B cell (primary cell): ENCODE data around the gene NTRK2. TPM values are rescaled to one million over a fixed set of nuclear protein-coding genes. Genes with fewer than 3 reads are reported as not detected.
"Not testable (repeated sequence)": the region's sequence is repeated elsewhere in the genome, so short reads cannot be mapped to it uniquely, and the experiment has no call there.

Experiments
- ATAC-seq: fragments of 200-7000 bp; cut with Tn5 transposase; one replicate; pipeline ENCODE4 v1.10.0; 2021; ENCODE audit warnings: low read depth, mild to moderate bottlenecking, moderate number of reproducible peaks, moderate library complexity
- CTCF ChIA-PET: fragments of 350-600 bp; sonication (Branson Sonifier 250); formaldehyde crosslinking; loops from one replicate; lab custom pipeline; 2021; ENCODE audit warnings: antibody characterized with exemption, inconsistent platforms; lab: Charles Lee
- POLR2A ChIA-PET: fragments of 350-600 bp; sonication (Branson Sonifier 250); formaldehyde crosslinking; loops from one replicate; lab custom pipeline; 2021; ENCODE audit warnings: antibody characterized with exemption; lab: Charles Lee
- DNase-seq: peaks from one replicate; pipeline ENCODE4 v3.0.0; 2013
- H2AFZ ChIP-seq: 2 replicates; pipeline ENCODE4 v1.6.1; 2012; ENCODE audit warnings: mild to moderate bottlenecking, low read depth, low read length; ENCODE audit not compliant: insufficient read depth, poor library complexity, severe bottlenecking
- H3K27ac ChIP-seq, 2 donors: 1 replicate in 1 of 2; 2 replicates in 1 of 2; pipeline ENCODE4 v1.5.1; 2012 to 2013; ENCODE audit warnings: low read length in 2 of 2, mild to moderate bottlenecking in 2 of 2, moderate library complexity in 1 of 2
- H3K27me3 ChIP-seq, 4 experiments: fragments of 200-600 bp in 1 of 4; sonication (generic) in 1 of 4; replicated peaks in 1 of 4; 1 replicate in 2 of 4; 2 replicates in 2 of 4; pipeline versions ENCODE4 v1.6.1 to v1.7.0; 2013 to 2016; ENCODE audit warnings: low read length in 3 of 4, mild to moderate bottlenecking in 2 of 4, mixed read lengths in 1 of 4, moderate library complexity in 1 of 4; ENCODE audit not compliant: insufficient read depth in 4 of 4, control insufficient read depth in 3 of 4; ENCODE audit errors: control extremely low read depth in 1 of 4
- H3K36me3 ChIP-seq, 2 experiments: replicated peaks in 1 of 2; 1 replicate in 1 of 2; 2 replicates in 1 of 2; pipeline versions ENCODE4 v1.6.1 to v1.7.1; 2013; ENCODE audit warnings: low read length in 1 of 2; ENCODE audit not compliant: insufficient read depth in 2 of 2, control insufficient read depth in 1 of 2; ENCODE audit errors: control extremely low read depth in 1 of 2, extremely low read depth in 1 of 2
- H3K4me1 ChIP-seq, 2 donors: fragments of 200-600 bp in 1 of 2; sonication (generic) in 1 of 2; 1 replicate in 1 of 2; 2 replicates in 1 of 2; pipeline versions ENCODE4 v1.5.1 to v1.6.1; 2013 to 2017; ENCODE audit warnings: low read length in 2 of 2; ENCODE audit not compliant: control insufficient read depth in 2 of 2, insufficient read depth in 2 of 2
- H3K4me2 ChIP-seq: replicated peaks from 2 replicates; pipeline ENCODE3; 2012; ENCODE audit warnings: mild to moderate bottlenecking, low read depth, low read length; ENCODE audit not compliant: poor library complexity, severe bottlenecking
- H3K4me3 ChIP-seq, 5 experiments: fragments of 200-600 bp in 1 of 5; sonication (generic) in 1 of 5; 1 replicate in 3 of 5; 2 replicates in 2 of 5; pipeline versions ENCODE4 v1.5.1 to v1.7.0; 2011 to 2016; ENCODE audit warnings: low read length in 4 of 5, mild to moderate bottlenecking in 4 of 5, low read depth in 2 of 5, control low read depth in 1 of 5, moderate library complexity in 1 of 5; ENCODE audit not compliant: insufficient read depth in 1 of 5; ENCODE audit errors: control extremely low read depth in 1 of 5, extremely low read depth in 1 of 5
- H3K79me2 ChIP-seq: fragments of 200-600 bp; sonication (generic); one replicate; pipeline ENCODE4 v1.6.0; 2016; ENCODE audit warnings: low read length; ENCODE audit not compliant: control insufficient read depth, insufficient read depth
- H3K9ac ChIP-seq: fragments of 200-600 bp; sonication (generic); 2 replicates; pipeline ENCODE4 v1.6.1; 2017; ENCODE audit warnings: mild to moderate bottlenecking, low read length, moderate library complexity
- H3K9me3 ChIP-seq, 3 donors: one replicate each; pipeline versions ENCODE4 v1.6.1 to v1.7.1; 2013; ENCODE audit warnings: low read length in 2 of 3; ENCODE audit not compliant: control insufficient read depth in 2 of 3, insufficient read depth in 1 of 3; ENCODE audit errors: control extremely low read depth in 1 of 3
- H4K20me1 ChIP-seq: 2 replicates; pipeline ENCODE4 v1.6.0; 2012; ENCODE audit warnings: mild to moderate bottlenecking, low read length; ENCODE audit not compliant: insufficient read depth, control insufficient read depth, poor library complexity, severe bottlenecking
- H3K27ac Mint-ChIP-seq: one replicate; pipeline ENCODE4 v1.8.0; 2021; ENCODE audit warnings: mixed read lengths
- H3K27me3 Mint-ChIP-seq: one replicate; pipeline ENCODE4 v1.8.0; 2021; ENCODE audit warnings: mixed read lengths
- H3K4me1 Mint-ChIP-seq: one replicate; pipeline ENCODE4 v1.8.0; 2021; ENCODE audit warnings: mixed read lengths
- H3K4me3 Mint-ChIP-seq: one replicate; pipeline ENCODE4 v1.8.0; 2021; ENCODE audit warnings: mixed read lengths
- H3K9me3 Mint-ChIP-seq: one replicate; pipeline ENCODE4 v1.8.0; 2022; ENCODE audit warnings: mixed read lengths; ENCODE audit not compliant: insufficient read depth
- EZH2 ChIP-seq: IDR thresholded peaks from 2 replicates; pipeline ENCODE4 v1.6.1; 2012; ENCODE audit warnings: borderline replicate concordance, low read depth, mild to moderate bottlenecking, moderate library complexity, low read length; ENCODE audit not compliant: insufficient read depth, poor library complexity, severe bottlenecking
- WGBS: methylation state at CpG from one replicate; pipeline ENCODE4 v1.1.5; 2013; ENCODE audit warnings: missing lambda C conversion rate; ENCODE audit not compliant: insufficient coverage; 5-methylcytosine and 5-hydroxymethylcytosine counted together
- intact Hi-C: fragments of 100-400 bp; cut with micrococcal nuclease; formaldehyde crosslinking; loops from one replicate; pipeline ENCODE4 v1.10.0; 2022
- polyA plus RNA-seq: library from polyadenylated mRNA; depleted of rRNA; stranded (reverse); fragments of >200 nt; gene quantifications from 2 replicates; pipeline ENCODE4 v1.2.3, GENCODE V29; 2012
- total RNA-seq, 2 donors: library from RNA; stranded (reverse); fragments of 120-200 nt in 1 of 2; gene quantifications; 1 replicate in 1 of 2; 2 replicates in 1 of 2; pipeline versions ENCODE4 v1.2.3 to v1.2.4, GENCODE V29; 2013 to 2022

The NTRK2 gene
- total and polyA plus RNA-seq, 2 donors (not counting 1 experiment from before 2014, with no cell fraction given) = 0.03 to 0.10 TPM

- no peaks in the 10 kb centered on the region for H3K9me3 Mint-ChIP-seq
- DNase-seq = no peak
- no peak overlapping the region for H3K9ac ChIP-seq
- no peak for TF ChIP-seq EZH2
- POLR2A ChIA-PET = no interaction called here
- H2AFZ ChIP-seq = no peak overlapping the region
- H3K4me1 ChIP-seq = no peaks in the 10 kb centered on the region
- no peaks in the 10 kb centered on the region for H3K79me2 ChIP-seq
- no peaks in the 10 kb centered on the region for H4K20me1 ChIP-seq
- ATAC-seq = no peak
- CTCF ChIA-PET = no interaction called here
- no peaks in the 10 kb centered on the region for H3K27me3 Mint-ChIP-seq
- no peak overlapping the region for H3K27ac ChIP-seq
- no peak overlapping the region for H3K4me3 ChIP-seq
- H3K4me3 Mint-ChIP-seq = no peak overlapping the region
- no peaks in the 10 kb centered on the region for H3K4me1 Mint-ChIP-seq
- no peak overlapping the region for H3K4me2 ChIP-seq
- H3K9me3 ChIP-seq = peaks cover 0 to 6% (median 0%) of the 10 kb centered on the region in 3 donors
- H3K36me3 ChIP-seq = no peaks in the 10 kb centered on the region
- no peak overlapping the region for H3K27ac Mint-ChIP-seq
- WGBS = 51% methylated on average over 2 of the region's 3 CpGs
- intact Hi-C loops = no loop called here
- no peaks in the 10 kb centered on the region for H3K27me3 ChIP-seq
These were observed 398.3 kb downstream of the NTRK2 start for GRCh38 chr9:85067792-85068191.

GRCh38 chr9:85069421-85069820 is 399.9 kb downstream of the NTRK2 start:
- H3K9me3 Mint-ChIP-seq, H3K27me3 ChIP-seq, ATAC-seq, H3K4me2 ChIP-seq, H3K27me3 Mint-ChIP-seq, POLR2A ChIA-PET, intact Hi-C loops, H3K9me3 ChIP-seq, H3K4me3 ChIP-seq, DNase-seq, H3K27ac Mint-ChIP-seq, H3K27ac ChIP-seq, CTCF ChIA-PET, H2AFZ ChIP-seq, H3K36me3 ChIP-seq, H3K4me1 Mint-ChIP-seq, H4K20me1 ChIP-seq, H3K79me2 ChIP-seq, H3K4me3 Mint-ChIP-seq, H3K4me1 ChIP-seq, H3K9ac ChIP-seq: not testable (repeated sequence)
- 94% methylated on average over 3 of the region's 3 CpGs for WGBS
